WTC11 (cell line): Measurements from ENCODE around the gene CTCF.

Source experiments
- ARID4B ChIP-seq: sonication (generic); formaldehyde crosslinking; IDR thresholded peaks from 2 replicates; pipeline ENCODE4 v1.8.0; 2023; ENCODE audit warnings: missing genetic modification reagents, mild to moderate bottlenecking, borderline replicate concordance
- CTCF ChIP-seq: fragments of 200-600 bp; IDR thresholded peaks from 2 replicates; pipeline ENCODE4 v1.8.0; 2022; ENCODE audit warnings: antibody characterized with exemption
- ZMAT4 ChIP-seq: fragments of 250-450 bp; sonication (Bioruptor Pico); IDR thresholded peaks from 2 replicates; pipeline ENCODE4 v1.9.0; 2021; ENCODE audit warnings: mild to moderate bottlenecking
- ZNF317 ChIP-seq: sonication (generic); formaldehyde crosslinking; IDR thresholded peaks from 2 replicates; pipeline ENCODE4 v1.8.1; 2023; ENCODE audit warnings: low read depth, mild to moderate bottlenecking, moderate library complexity, missing genetic modification reagents, borderline replicate concordance
- ZNF425 ChIP-seq: fragments of 250-450 bp; sonication (Bioruptor Pico); conservative IDR thresholded peaks from 2 replicates; pipeline ENCODE4 v1.9.0; 2021; ENCODE audit warnings: mild to moderate bottlenecking

GRCh38 chr16:67677712-67678111, 115.4 kb downstream of the CTCF start:
- no peak for TF ChIP-seq ARID4B (CRISPR knock-in tag)
- TF ChIP-seq CTCF: no peak
- no peak for TF ChIP-seq ZNF425 (CRISPR knock-in tag)
- no peak for TF ChIP-seq ZNF317 (CRISPR knock-in tag)
- TF ChIP-seq ZMAT4: no peak
